Stimulated activated naive CD8-positive, alpha-beta T cell treated with anti-CD3 and anti-CD28 coated beads, Interleukin-15, amount 100 ng/mL, for 72 hours (primary cell): ENCODE measurements around the gene IFIT1B.

Experiments used
- ATAC-seq: fragments of 150-1000 bp; cut with Tn5 transposase; 2 replicates; pipeline ENCODE4 v1.10.0; 2021; ENCODE audit warnings: mild to moderate bottlenecking, moderate library complexity
- DNase-seq, 2 donors: peaks; one replicate each; pipeline ENCODE4 v3.0.0; 2021 to 2022
- H3K27ac Mint-ChIP-seq, 2 donors: one replicate each; pipeline ENCODE4 v1.8.0; 2022; ENCODE audit warnings: mild to moderate bottlenecking in 2 of 2, mixed read lengths in 2 of 2, moderate library complexity in 2 of 2
- H3K27me3 Mint-ChIP-seq: one replicate; pipeline ENCODE4 v1.8.0; 2022; ENCODE audit warnings: mixed read lengths
- H3K4me1 Mint-ChIP-seq: one replicate; pipeline ENCODE4 v1.8.0; 2022; ENCODE audit warnings: mild to moderate bottlenecking, mixed read lengths
- H3K4me3 Mint-ChIP-seq, 2 donors: one replicate each; pipeline ENCODE4 v1.8.0; 2022; ENCODE audit warnings: mild to moderate bottlenecking in 2 of 2, mixed read lengths in 2 of 2, moderate library complexity in 1 of 2
- H3K9me3 Mint-ChIP-seq, 2 donors: one replicate each; pipeline ENCODE4 v1.8.0; 2022; ENCODE audit warnings: mixed read lengths in 2 of 2

The IFIT1B gene

GRCh38 chr10:89363729-89364442, 14.0 kb upstream of the IFIT1B start:
- no peak overlapping the region for H3K4me3 Mint-ChIP-seq
- H3K27me3 Mint-ChIP-seq, result peaks cover 24% of the 10 kb centered on the region
- DNase-seq (no peak), ATAC-seq (peak; percentile 42)
- no peak overlapping the region for H3K27ac Mint-ChIP-seq
- peaks cover 29% of the 10 kb centered on the region for H3K4me1 Mint-ChIP-seq
- H3K9me3 Mint-ChIP-seq, result no peaks in the 10 kb centered on the region

- no peak overlapping the region for H3K4me3 Mint-ChIP-seq
- peaks cover 35% of the 10 kb centered on the region for H3K4me1 Mint-ChIP-seq
- DNase-seq, result no peak
- no peaks in the 10 kb centered on the region for H3K9me3 Mint-ChIP-seq
- peak; percentile 57 for ATAC-seq
- no peak overlapping the region for H3K27ac Mint-ChIP-seq
- H3K27me3 Mint-ChIP-seq, result peaks cover 22% of the 10 kb centered on the region
Observed at GRCh38 chr10:89364531-89364930, 13.3 kb upstream of the IFIT1B start.

GRCh38 chr10:89367529-89367928, 10.3 kb upstream of the IFIT1B start:
- Mint-ChIP-seq H3K27ac (no peak overlapping the region), H3K4me3 (no peak overlapping the region), H3K9me3 (no peaks in the 10 kb centered on the region), H3K27me3 (peaks cover 12% of the 10 kb centered on the region), H3K4me1 (peaks cover 37% of the 10 kb centered on the region)
- DNase-seq (no peak), ATAC-seq (peak; percentile 79)

- Mint-ChIP-seq H3K27me3 (peaks cover 17% of the 10 kb centered on the region), H3K27ac (no peak overlapping the region), H3K9me3 (no peaks in the 10 kb centered on the region), H3K4me1 (peaks cover 37% of the 10 kb centered on the region), H3K4me3 (no peak overlapping the region)
- DNase-seq (no peak), ATAC-seq (no peak)
Observed at GRCh38 chr10:89368129-89368528, 9.7 kb upstream of the IFIT1B start.

- Mint-ChIP-seq H3K4me3 (no peak overlapping the region), H3K4me1 (peaks cover 30% of the 10 kb centered on the region), H3K27ac (no peak overlapping the region), H3K27me3 (peaks cover 24% of the 10 kb centered on the region), H3K9me3 (no peaks in the 10 kb centered on the region)
- DNase-seq (no peak), ATAC-seq (peak; percentile 26)
Observed at GRCh38 chr10:89369156-89370105, 8.4 kb upstream of the IFIT1B start.

GRCh38 chr10:89371079-89371478, 6.8 kb upstream of the IFIT1B start:
- H3K9me3 Mint-ChIP-seq, result no peaks in the 10 kb centered on the region
- no peak for ATAC-seq
- peaks cover 21% of the 10 kb centered on the region for H3K4me1 Mint-ChIP-seq
- H3K27me3 Mint-ChIP-seq, result peaks cover 26% of the 10 kb centered on the region
- no peak for DNase-seq
- H3K27ac Mint-ChIP-seq, result no peak overlapping the region
- H3K4me3 Mint-ChIP-seq, result no peak overlapping the region

- Mint-ChIP-seq H3K9me3 (no peaks in the 10 kb centered on the region), H3K27me3 (peaks cover 26% of the 10 kb centered on the region), H3K27ac (no peak overlapping the region), H3K4me1 (peaks cover 21% of the 10 kb centered on the region), H3K4me3 (no peak overlapping the region)
- DNase-seq (no peak), ATAC-seq (no peak)
Observed at GRCh38 chr10:89371987-89372386, 5.9 kb upstream of the IFIT1B start.

- Mint-ChIP-seq H3K4me3 (no peak overlapping the region), H3K9me3 (no peaks in the 10 kb centered on the region), H3K27ac (peak overlapping the region in 1 of 2 donors; percentile 15), H3K4me1 (peaks cover 6% of the 10 kb centered on the region), H3K27me3 (peaks cover 26% of the 10 kb centered on the region)
- DNase-seq, result no peak
- ATAC-seq, result no peak
Observed at GRCh38 chr10:89373916-89374711, 3.7 kb upstream of the IFIT1B start.

GRCh38 chr10:89374713-89375141, 3.1 kb upstream of the IFIT1B start:
- no peak for DNase-seq
- H3K27ac Mint-ChIP-seq, result no peak overlapping the region
- no peak for ATAC-seq

GRCh38 chr10:89379103-89379502, 1.2 kb downstream of the IFIT1B start:
- H3K4me3 Mint-ChIP-seq, result no peak overlapping the region
- no peak for DNase-seq
- no peaks in the 10 kb centered on the region for H3K9me3 Mint-ChIP-seq
- H3K27ac Mint-ChIP-seq, result no peak overlapping the region
- H3K4me1 Mint-ChIP-seq, result no peaks in the 10 kb centered on the region
- H3K27me3 Mint-ChIP-seq, result peaks cover 5% of the 10 kb centered on the region
- ATAC-seq, result no peak

More at GRCh38 chr10:89374713-89375141, 3.1 kb upstream of the IFIT1B start:
- no peaks in the 10 kb centered on the region for H3K9me3 Mint-ChIP-seq
- H3K4me3 Mint-ChIP-seq, result no peak overlapping the region
- H3K27me3 Mint-ChIP-seq, result peaks cover 26% of the 10 kb centered on the region
- no peaks in the 10 kb centered on the region for H3K4me1 Mint-ChIP-seq

- Mint-ChIP-seq H3K27ac (no peak overlapping the region), H3K27me3 (no peaks in the 10 kb centered on the region), H3K4me3 (no peak overlapping the region), H3K9me3 (no peaks in the 10 kb centered on the region), H3K4me1 (no peaks in the 10 kb centered on the region)
- DNase-seq (no peak), ATAC-seq (no peak)
Observed at GRCh38 chr10:89382757-89383156, 4.9 kb downstream of the IFIT1B start.

GRCh38 chr10:89384474-89385340, 6.9 kb downstream of the IFIT1B start:
- no peak for DNase-seq
- Mint-ChIP-seq H3K4me1 (no peaks in the 10 kb centered on the region), H3K4me3 (no peak overlapping the region), H3K27ac (no peak overlapping the region), H3K9me3 (no peaks in the 10 kb centered on the region), H3K27me3 (no peaks in the 10 kb centered on the region)
- no peak for ATAC-seq

- peaks cover 18% of the 10 kb centered on the region for H3K4me1 Mint-ChIP-seq
- no peak overlapping the region for H3K4me3 Mint-ChIP-seq
- H3K27ac Mint-ChIP-seq, result no peak overlapping the region
Observed at GRCh38 chr10:89388806-89389205, 10.9 kb downstream of the IFIT1B start.

GRCh38 chr10:89389254-89389653, 11.4 kb downstream of the IFIT1B start:
- H3K27ac Mint-ChIP-seq, result no peak overlapping the region
- H3K4me1 Mint-ChIP-seq, result peaks cover 18% of the 10 kb centered on the region
- DNase-seq (no peak), ATAC-seq (no peak)
- no peaks in the 10 kb centered on the region for H3K9me3 Mint-ChIP-seq
- H3K27me3 Mint-ChIP-seq, result no peaks in the 10 kb centered on the region
- no peak overlapping the region for H3K4me3 Mint-ChIP-seq

More at GRCh38 chr10:89388806-89389205, 10.9 kb downstream of the IFIT1B start:
- no peaks in the 10 kb centered on the region for H3K27me3 Mint-ChIP-seq
- no peaks in the 10 kb centered on the region for H3K9me3 Mint-ChIP-seq
- no peak for ATAC-seq
- DNase-seq, result no peak
